Adrenal gland (tissue), 5 donors: Measurements from ENCODE around the gene TNXB.
A peak's percentile ranks its signal among the peaks of the same experiment; 100 is the strongest.

Experiments used
- CTCF ChIP-seq, 6 experiments: fragments of 450-650 bp in 4 of 6; fragments of 200-600 bp in 2 of 6; sonication (generic) in 1 of 6; IDR thresholded peaks; 1 replicate in 5 of 6; 2 replicates in 1 of 6; pipeline versions ENCODE4 v1.5.1 to v1.8.0; 2016 to 2021; ENCODE audit warnings: antibody characterized with exemption in 6 of 6, mild to moderate bottlenecking in 2 of 6, moderate library complexity in 1 of 6
- POLR2A ChIP-seq, 2 donors: fragments of 450-650 bp; IDR thresholded peaks; one replicate each; pipeline ENCODE4 v1.6.1; 2017; ENCODE audit warnings: antibody characterized with exemption in 2 of 2, mild to moderate bottlenecking in 2 of 2, moderate library complexity in 1 of 2
- donor health status: DM: no; HTN: no; CAD: no.

GRCh38 chr6:32118782-32119628 is 9.9 kb upstream of the TNXB start:
- TF ChIP-seq CTCF (IDR thresholded peaks at IDR 0.05) (peak; percentile 84 to 94 (median 90)), POLR2A (IDR thresholded peaks at IDR 0.05) (no peak)
